HG03025 (cell line): ENCODE measurements around the gene MFSD2A.
"Not testable (repeated sequence)": the region's sequence is repeated elsewhere in the genome, so short reads cannot be mapped to it uniquely, and the experiment has no call there.

Experiments
- ATAC-seq: cut with Tn5 transposase; IDR thresholded peaks from one replicate; pipeline ENCODE4 v1.9.1; 2021; ENCODE audit warnings: mild to moderate bottlenecking, moderate library complexity; ENCODE audit not compliant: unreplicated experiment, low FRiP score

The MFSD2A gene

GRCh38 chr1:39964552-39964951, 9.6 kb downstream of the MFSD2A start:
- ATAC-seq, result no peak

DNA sequence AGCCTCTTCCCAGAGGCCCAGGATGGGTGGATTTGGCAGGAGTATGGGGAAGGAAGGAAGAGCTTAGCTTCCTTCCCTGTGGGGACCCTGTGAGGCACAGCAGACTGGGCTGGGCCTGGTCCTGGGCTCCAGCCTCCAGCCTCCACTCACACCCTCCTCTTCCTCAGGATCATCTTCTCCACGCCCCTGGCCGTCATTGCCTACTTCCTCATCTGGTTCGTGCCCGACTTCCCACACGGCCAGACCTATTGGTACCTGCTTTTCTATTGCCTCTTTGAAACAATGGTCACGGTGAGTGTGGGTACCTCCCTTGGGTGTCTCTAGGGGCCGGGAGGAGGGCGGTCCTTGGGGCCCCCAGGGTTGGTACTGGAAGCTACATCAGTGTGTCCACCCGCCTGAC, 10.1 kb downstream of the MFSD2A start:
- no peak for ATAC-seq

DNA sequence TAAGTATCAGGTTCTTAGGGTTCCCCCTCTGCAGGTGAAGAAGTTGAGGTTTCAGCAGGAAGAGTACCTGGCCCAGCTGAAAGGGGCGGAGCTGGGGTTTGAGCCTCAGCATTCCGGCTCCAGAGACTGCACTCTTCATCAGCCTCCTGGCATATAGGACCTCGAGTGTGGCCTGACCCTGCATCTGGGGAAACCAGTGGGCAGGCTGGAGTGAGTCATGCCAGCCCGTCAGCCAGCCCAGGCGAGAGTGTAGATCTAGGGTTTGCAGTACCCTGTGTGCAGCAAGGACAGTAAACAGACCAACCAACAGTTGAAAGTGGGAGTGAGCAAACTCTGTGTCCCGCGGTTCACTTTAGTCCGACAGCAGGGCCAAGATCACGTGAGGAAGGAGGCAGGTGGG, 14.1 kb downstream of the MFSD2A start:
- no peak for ATAC-seq

DNA sequence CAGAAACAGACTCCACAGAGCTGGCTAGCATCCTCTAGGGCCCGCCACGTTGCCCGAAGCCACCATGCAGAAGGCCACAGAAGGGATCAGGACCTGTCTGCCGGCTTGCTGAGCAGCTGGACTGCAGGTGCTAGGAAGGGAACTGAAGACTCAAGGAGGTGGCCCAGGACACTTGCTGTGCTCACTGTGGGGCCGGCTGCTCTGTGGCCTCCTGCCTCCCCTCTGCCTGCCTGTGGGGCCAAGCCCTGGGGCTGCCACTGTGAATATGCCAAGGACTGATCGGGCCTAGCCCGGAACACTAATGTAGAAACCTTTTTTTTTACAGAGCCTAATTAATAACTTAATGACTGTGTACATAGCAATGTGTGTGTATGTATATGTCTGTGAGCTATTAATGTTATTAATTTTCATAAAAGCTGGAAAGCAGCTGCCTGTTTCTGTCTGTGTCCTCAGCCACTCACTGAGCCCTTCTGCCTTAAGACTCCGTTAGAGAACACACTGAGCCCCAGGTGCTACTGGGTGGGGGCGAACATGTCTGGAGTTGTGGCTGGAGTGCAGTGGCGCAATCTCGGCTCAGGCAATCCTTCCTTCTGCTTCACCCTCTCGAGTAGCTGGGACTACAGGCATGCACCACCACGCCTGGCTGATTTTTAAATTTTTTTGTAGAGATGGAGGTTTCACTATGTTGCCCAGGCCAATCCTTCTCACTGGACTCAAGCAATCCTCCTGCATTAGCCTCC, 14.8 kb downstream of the MFSD2A start:
- ATAC-seq, result no peak

GRCh38 chr1:39970274-39970673, 15.3 kb downstream of the MFSD2A start:
- no peak for ATAC-seq

- no peak for ATAC-seq
These were observed 16.2 kb downstream of the MFSD2A start for GRCh38 chr1:39971138-39971537.

GRCh38 chr1:39973503-39974135, 18.7 kb downstream of the MFSD2A start:
- ATAC-seq, result no peak

GRCh38 chr1:39976732-39977131, 21.8 kb downstream of the MFSD2A start:
- ATAC-seq, result no peak

DNA sequence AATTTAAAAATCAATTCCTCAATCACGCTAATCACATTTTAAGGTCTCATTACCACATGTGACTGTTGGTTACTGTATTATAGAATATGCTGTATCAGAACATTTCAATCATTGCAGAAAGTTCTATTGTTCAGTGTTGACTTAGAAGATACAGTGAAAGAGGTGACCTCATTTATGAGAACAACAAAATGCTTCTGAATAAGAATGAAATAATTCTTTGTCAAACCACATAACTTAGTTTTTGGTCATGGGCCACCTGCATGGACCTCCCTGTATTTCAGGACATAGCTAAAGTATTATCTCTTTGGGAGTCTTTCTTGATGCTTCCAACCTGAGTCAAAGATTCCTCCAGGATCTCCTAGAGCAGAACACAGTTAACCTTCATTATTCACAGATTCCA, 22.3 kb downstream of the MFSD2A start:
- no peak for ATAC-seq

DNA sequence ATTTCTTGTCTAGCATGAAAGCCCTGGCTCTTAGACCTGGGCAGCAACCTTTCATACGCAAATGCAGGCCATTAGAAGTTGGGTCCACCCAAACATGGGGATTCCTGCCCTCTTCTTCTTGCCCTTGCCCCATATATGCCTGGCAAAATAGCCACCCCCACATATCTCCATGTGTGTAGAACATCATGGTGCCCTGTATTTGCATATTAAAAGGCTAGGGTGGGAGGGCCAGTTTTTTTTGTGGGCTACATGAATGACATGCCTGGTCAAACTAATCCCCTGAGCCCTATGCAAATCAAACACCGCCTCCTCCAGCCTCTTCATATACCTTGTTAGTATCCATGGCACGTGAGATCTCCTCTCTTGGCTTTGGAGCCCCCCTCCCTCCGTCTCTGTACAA, 24.7 kb downstream of the MFSD2A start:
- no peak for ATAC-seq

GRCh38 chr1:39980555-39981313, 25.8 kb downstream of the MFSD2A start:
- ATAC-seq, result no peak

GRCh38 chr1:39981385-39981784, 26.4 kb downstream of the MFSD2A start:
- ATAC-seq, result no peak

DNA sequence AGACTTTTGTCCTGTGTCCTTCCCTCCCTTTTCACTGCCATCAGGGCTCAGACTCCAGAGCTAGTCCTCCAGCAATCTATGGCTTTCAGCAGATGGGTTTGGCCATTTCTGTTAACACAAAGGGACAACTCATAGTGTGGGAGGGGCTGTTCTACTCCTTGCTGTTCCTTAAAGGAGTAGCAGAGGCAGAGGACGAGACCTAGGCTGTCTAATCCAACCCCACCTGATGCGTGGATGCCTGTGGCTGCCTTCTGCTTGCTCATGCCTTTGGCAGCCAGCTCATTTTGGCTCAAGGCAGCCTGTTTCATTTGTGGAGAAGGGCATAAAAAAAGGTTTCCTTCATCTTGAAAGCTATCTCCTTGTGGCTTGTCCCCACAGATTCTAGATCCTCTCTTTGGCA, 27.0 kb downstream of the MFSD2A start:
- no peak for ATAC-seq

DNA sequence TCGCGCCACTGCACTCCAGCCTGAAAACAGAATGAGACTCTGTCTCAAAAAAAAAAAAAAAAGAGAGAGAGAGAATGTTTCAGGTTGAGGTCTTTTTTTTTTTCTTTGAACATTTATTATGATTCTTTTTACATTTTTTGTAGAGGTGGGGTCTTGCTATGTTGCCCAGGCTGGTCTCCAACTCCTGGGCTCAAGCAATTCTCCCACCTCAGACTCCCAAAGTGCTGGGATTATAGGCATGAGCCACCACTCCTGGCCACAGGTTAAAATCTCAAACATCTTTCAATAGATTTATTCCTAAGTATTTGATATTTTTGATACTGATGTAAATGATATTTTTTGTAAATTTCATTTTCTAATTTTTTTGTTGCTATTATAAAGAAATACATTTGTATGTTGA, 29.5 kb downstream of the MFSD2A start:
- ATAC-seq, result not testable (repeated sequence)

DNA sequence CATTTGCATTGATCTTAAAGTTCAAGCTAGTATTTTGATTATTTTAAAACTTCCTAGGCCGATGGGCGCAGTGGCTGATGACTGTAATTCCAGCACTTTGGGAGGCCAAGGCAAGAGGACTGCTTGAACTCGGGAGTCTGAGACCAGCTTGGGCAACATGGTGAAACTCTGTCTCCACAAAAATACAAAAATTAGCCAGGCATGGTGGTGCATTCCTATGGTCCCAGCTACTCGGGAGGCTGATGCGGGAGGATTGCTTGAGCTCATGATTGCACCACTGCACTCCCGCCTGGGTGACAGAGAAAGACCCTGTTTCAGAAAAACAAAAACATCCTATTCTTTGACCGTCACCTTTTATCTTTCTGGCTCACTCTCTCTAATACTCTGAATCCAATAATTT, 30.0 kb downstream of the MFSD2A start:
- no peak for ATAC-seq

DNA sequence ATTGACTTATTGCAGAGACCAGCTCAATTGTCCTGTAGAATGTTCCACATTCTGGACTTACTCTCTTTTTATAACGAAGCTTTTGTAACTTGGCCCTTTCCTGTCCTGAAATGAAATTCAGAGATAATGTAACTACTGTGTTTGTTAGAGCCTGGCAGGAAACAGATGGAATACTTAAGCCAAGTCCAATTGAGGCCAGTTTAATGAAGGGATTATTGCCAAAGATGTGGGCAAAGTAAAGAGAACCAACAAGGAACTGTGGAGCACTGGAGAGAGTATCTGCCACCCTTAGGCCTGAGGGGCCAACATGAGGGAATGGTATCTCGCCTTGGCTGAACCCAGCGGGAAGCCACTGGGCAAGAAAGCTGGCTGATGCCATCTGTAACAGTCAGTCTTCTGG, 32.9 kb downstream of the MFSD2A start:
- ATAC-seq, result no peak

GRCh38 chr1:39988618-39989343, 33.8 kb downstream of the MFSD2A start:
- no peak for ATAC-seq

GRCh38 chr1:39990428-39990827, 35.5 kb downstream of the MFSD2A start:
- no peak for ATAC-seq

GRCh38 chr1:39992234-39992633, 37.3 kb downstream of the MFSD2A start:
- ATAC-seq, result no peak

GRCh38 chr1:39992888-39993287, 37.9 kb downstream of the MFSD2A start:
- ATAC-seq, result no peak

GRCh38 chr1:39995973-39996393, 41.0 kb downstream of the MFSD2A start:
- peak; percentile 59 for ATAC-seq
